CD4-positive, alpha-beta T cell treated with Interleukin-4 for 1 hour (primary cell): ENCODE measurements around the gene ABCC1.

ENCODE experiments used
- DNase-seq, 2 donors: peaks; one replicate each; pipeline ENCODE4 v3.0.0-alpha.2; 2020 to 2022

ABCC1 gene

GRCh38 chr16:16116841-16117240 is 167.4 kb downstream of the ABCC1 start:
- no peak for DNase-seq

- DNase-seq, result no peak
Observed at GRCh38 chr16:16118337-16118736, 168.9 kb downstream of the ABCC1 start.

GRCh38 chr16:16120044-16120381 is 170.6 kb downstream of the ABCC1 start:
- DNase-seq, result no peak

- DNase-seq, result no peak
Observed at GRCh38 chr16:16120382-16121184, 171.2 kb downstream of the ABCC1 start.

GRCh38 chr16:16121185-16121727 is 171.8 kb downstream of the ABCC1 start:
- no peak for DNase-seq

GRCh38 chr16:16122264-16122663 is 172.8 kb downstream of the ABCC1 start:
- no peak for DNase-seq

GRCh38 chr16:16124438-16124837 is 175.0 kb downstream of the ABCC1 start:
- DNase-seq, result no peak

GRCh38 chr16:16124974-16125373 is 175.6 kb downstream of the ABCC1 start:
- DNase-seq, result no peak

- no peak for DNase-seq
Observed at GRCh38 chr16:16126896-16127295, 177.5 kb downstream of the ABCC1 start.

GRCh38 chr16:16127469-16128116 is 178.2 kb downstream of the ABCC1 start:
- peak; percentile 68 to 78 for DNase-seq

- DNase-seq, result no peak
Observed at GRCh38 chr16:16131204-16131603, 181.8 kb downstream of the ABCC1 start.

GRCh38 chr16:16131659-16132058 is 182.2 kb downstream of the ABCC1 start:
- no peak for DNase-seq

GRCh38 chr16:16133943-16134604 is 184.7 kb downstream of the ABCC1 start:
- no peak for DNase-seq

GRCh38 chr16:16136588-16136987 is 187.2 kb downstream of the ABCC1 start:
- no peak for DNase-seq

GRCh38 chr16:16137110-16137509 is 187.7 kb downstream of the ABCC1 start:
- DNase-seq, result no peak

GRCh38 chr16:16138034-16138635 is 188.7 kb downstream of the ABCC1 start:
- DNase-seq, result no peak

GRCh38 chr16:16139061-16139460 is 189.6 kb downstream of the ABCC1 start:
- no peak for DNase-seq

- DNase-seq, result no peak
Observed at GRCh38 chr16:16139806-16140205, 190.4 kb downstream of the ABCC1 start.

- DNase-seq, result no peak
Observed at GRCh38 chr16:16140537-16140936, 191.1 kb downstream of the ABCC1 start.

GRCh38 chr16:16141141-16141540 is 191.7 kb downstream of the ABCC1 start:
- DNase-seq, result no peak

GRCh38 chr16:16141784-16142396 is 192.5 kb downstream of the ABCC1 start:
- no peak for DNase-seq

GRCh38 chr16:16143038-16143763 is 193.8 kb downstream of the ABCC1 start:
- DNase-seq, result peak in 1 of 2 donors; percentile 14
